Amygdala (tissue), 56 donors: ENCODE results near the gene GJC2.

Experiments used
- DNase-seq, 56 donors: peaks; one replicate each; lab custom pipeline; 2025; lab: John Stamatoyannopoulos, UW

Gene GJC2

GRCh38 chr1:228155596-228156514 lies 6.1 kb downstream of the GJC2 start:
- DNase-seq: no peak

- no peak for DNase-seq
Observed at GRCh38 chr1:228156515-228156881, 6.8 kb downstream of the GJC2 start.

DNA sequence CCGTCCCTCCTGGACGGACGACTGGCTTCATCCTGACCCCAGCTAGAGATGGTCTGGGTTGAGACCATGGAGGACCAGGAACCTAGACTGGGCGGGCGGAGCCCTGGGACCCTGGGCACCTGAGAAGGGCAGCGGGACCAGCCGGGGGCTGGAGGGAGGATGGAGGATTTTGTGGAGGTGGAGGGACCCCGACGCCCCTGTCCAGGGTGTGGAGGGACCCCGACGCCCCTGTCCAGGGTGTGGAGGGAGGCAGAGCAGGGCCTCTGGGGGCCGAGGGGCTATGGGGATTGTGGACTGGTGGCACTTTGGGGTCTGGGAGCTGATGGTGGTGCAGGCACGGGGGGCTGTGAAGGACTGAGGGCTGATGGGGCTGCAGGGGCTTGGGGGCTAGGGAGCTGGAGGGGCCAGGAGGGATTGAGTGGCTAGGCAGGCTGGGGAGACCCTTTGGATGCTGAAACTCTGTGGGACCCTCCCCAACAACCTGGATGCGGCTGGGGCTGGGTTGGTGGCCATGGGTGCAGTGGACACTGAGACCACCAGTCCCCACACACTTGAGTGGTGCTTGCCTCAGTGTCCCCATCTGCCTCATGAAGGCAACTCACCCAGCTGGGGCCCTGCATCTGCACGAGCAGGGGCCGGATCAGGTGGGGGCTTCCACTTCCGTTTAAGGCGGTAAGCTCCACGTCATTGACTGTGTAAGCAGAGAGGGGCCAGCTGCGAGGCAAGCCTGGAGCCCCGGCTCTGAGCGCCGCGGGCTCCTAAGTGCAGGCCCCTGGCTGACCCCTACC lies 7.4 kb downstream of the GJC2 start:
- no peak for DNase-seq

GRCh38 chr1:228157729-228158126 lies 8.0 kb downstream of the GJC2 start:
- DNase-seq: no peak

DNA sequence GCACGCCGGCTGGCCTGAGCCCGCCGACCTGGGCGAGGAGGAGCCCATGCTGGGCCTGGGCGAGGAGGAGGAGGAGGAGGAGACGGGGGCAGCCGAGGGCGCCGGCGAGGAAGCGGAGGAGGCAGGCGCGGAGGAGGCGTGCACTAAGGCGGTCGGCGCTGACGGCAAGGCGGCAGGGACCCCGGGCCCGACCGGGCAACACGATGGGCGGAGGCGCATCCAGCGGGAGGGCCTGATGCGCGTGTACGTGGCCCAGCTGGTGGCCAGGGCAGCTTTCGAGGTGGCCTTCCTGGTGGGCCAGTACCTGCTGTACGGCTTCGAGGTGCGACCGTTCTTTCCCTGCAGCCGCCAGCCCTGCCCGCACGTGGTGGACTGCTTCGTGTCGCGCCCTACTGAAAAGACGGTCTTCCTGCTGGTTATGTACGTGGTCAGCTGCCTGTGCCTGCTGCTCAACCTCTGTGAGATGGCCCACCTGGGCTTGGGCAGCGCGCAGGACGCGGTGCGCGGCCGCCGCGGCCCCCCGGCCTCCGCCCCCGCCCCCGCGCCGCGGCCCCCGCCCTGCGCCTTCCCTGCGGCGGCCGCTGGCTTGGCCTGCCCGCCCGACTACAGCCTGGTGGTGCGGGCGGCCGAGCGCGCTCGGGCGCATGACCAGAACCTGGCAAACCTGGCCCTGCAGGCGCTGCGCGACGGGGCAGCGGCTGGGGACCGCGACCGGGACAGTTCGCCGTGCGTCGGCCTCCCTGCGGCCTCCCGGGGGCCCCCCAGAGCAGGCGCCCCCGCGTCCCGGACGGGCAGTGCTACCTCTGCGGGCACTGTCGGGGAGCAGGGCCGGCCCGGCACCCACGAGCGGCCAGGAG lies 8.6 kb downstream of the GJC2 start:
- no peak for DNase-seq

DNA sequence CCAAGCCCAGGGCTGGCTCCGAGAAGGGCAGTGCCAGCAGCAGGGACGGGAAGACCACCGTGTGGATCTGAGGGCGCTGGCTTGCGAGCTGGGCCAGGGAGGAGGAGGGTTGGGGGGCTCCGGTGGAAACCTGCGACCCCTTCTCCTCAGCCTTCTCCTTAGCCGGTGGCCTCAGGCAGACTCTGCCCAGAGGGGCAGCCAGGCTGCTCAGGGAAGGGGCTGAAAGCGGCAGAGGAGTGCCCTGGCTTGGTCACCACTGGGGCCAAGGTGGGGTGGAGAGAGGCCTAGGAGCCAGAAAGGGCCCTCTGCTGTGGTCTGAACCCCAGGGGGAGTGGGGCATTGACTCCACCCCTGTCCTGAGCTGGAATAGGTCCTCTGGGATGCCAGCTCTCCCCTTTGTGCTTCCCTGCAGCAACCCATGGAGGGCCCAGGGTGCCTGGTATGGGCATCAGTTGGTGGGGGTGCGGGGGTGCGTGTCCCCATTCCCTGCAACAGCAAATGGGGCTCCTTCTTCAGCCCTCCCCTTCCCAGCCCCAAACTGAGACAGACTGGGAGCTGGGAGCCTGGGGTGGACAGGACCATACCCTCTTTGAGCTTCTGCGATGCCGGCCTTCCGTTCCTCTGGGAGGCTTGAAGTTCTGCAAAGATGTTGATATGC lies 9.4 kb downstream of the GJC2 start:
- no peak for DNase-seq

- DNase-seq: no peak
Observed at GRCh38 chr1:228160201-228160761, 10.6 kb downstream of the GJC2 start.

DNA sequence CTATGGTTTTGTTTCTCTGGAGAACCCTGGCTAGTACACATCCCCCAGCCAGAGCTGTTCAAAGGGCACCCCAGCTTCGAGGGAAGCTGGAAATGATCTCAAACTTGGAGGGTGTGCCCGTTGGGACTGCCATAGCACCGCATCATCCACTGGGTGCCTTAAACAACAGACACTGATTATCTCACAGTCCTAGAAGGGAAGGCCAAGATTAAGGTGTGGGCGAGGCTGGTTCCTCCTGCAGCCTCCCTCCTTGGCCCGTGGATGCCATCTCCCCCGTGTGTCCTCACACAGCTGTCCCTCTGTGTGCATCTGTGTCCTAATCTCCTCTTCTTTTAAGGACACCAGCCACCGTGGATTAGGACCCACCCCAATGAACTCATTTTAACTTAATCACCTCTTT lies 11.6 kb downstream of the GJC2 start:
- DNase-seq: no peak

- no peak for DNase-seq
Observed at GRCh38 chr1:228161866-228162265, 12.1 kb downstream of the GJC2 start.

DNA sequence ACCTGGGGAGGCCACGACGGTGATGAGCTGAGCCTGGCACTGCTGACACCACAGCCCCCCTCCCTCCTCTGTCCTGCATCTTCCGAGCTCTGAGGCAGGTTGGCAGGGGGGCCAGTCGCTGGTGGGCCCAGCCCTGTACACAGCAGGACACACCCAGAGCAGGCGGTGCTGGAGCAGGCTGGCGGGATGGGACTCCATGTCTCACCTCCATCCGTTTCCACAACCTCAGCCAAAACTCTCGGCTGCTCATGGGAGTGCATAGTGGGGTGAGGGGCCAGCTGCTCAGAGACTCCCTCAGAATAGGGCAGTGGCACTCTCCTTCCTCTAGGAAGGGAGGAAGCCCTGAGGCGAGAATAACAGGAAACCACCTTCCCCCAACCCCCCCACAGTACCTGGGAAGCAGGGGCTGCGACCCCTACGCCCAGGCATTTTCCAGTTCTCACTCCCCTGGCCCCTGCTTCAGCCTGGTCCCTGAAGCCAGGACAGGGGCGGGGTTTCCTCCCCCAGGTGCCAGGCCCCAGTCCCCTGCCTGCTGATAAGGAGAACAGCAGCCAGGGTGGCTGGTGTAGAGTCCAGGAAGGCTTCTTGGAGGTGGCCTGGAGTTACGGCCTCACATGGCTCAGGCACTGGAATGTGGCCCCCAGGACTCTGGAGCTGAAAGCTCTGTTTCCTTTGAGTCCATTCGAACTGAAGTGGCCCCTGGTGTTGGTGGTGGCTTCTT lies 12.7 kb downstream of the GJC2 start:
- no peak for DNase-seq

DNA sequence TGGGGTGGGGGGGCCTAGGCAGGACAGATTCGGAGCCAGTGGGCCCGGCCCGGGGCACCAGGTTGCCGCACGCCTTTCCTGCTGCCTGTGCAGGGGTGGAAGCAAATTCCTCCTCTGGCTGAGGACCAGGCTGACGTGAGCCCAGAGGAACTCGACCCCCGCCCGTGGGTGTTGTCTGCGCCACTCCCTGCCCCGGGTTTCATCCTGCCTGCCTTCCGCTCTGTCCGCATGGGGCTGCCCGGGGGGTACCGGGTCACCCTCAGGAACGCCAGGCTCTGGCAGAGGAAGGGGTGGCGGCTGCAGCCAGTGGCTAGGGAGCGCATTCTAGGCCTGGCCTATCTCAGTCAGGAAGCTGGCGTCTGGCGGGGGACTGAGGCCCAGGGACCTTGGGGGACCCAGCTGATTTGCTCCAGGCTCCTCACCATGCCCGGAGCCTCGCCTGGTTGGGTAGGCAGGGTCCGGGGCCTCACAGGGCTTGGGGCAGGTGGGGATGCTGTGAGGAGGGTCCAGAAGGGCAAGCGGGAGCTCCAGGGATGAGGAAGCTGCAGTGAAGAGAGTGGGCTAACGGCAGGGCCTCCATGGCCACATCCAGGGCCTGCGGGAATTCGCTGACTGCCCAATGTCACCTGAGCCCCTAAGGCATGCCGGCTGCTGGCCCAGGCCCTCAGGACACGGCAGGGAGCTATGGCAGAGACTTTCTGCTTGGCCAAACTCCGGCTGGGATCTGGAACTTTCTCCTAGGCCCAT lies 13.4 kb downstream of the GJC2 start:
- DNase-seq: no peak

GRCh38 chr1:228163776-228164519 lies 14.2 kb downstream of the GJC2 start:
- DNase-seq: no peak

DNA sequence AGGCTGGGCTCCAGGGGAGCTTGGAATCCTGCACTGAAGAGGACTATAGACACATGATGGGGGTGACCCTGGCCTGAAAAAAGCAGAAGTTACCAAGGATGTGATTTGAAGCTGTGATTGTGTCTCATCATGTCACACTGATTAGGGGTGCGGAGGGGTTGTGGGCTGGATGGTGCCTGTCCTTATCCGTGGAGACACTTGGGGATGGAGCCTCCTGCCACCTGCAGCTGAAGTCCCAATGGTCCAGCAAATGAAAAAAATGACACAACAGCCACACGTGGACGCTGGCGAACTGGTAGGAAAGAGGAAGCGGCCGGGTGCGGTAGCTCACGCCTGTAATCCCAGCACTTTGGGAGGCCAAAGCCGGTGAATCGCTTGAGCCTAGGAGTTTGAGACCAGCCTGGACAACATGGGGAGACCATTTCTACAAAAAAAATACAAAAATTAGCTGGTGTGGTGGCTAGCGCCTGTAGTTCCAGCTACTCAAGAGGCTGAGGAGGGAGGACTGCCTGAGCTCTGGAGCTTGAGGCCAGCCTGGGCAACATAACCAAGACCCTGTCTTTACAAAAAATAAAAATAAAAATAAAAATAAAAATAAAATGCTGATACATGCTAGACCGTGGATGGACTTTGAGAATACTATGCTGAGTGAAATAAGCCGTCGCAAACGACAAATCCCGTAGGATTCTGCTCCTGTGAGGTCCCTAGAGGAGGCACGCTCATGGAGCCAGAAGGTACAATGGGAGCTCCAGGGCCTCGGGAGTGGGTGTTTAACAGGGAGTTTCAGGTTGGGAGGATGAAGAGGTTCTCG lies 15.0 kb downstream of the GJC2 start:
- no peak for DNase-seq

DNA sequence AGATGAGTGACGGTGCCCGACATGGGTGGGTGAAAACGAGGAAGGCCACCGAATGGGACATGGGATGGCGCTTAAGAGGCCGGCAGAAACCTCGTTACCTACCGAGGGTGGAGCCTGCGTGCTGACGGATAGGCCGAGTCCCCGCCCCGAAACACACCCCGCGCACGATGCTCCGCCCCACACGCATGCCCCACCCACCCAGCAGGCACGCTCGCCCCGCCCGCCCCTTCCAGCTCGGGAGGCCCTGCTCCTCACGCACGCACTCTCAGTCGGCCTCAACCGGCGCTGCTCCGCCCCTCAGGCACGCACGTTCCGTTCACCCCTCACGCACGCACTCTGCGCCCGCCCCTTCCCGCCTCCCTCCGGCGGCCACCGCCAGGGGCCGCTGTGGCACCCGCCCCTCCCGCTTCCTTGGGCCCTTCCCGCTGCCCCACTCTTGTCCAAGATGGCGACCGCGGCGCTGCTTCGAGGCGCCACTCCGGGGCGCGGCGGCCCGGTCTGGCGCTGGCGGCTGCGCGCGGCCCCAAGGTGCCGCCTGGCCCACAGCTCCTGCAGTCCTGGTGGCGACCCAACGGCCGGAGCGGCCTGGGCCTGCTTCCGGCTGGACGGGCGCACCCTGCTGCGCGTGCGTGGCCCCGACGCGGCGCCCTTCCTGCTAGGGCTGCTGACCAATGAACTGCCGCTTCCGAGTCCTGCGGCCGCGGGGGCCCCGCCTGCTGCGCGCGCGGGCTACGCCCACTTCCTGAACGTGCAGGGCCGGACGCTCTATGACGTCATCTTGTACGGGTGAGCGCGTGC lies 15.8 kb downstream of the GJC2 start, which contains the start of gene IBA57:
Gene IBA57, plus strand, starts transcription at position 433 of the 798 bp plus-strand sequence. Its CDS starts 13 bp downstream, at position 446.
- DNase-seq: peak; percentile 85 to 100 (median 98)

DNA sequence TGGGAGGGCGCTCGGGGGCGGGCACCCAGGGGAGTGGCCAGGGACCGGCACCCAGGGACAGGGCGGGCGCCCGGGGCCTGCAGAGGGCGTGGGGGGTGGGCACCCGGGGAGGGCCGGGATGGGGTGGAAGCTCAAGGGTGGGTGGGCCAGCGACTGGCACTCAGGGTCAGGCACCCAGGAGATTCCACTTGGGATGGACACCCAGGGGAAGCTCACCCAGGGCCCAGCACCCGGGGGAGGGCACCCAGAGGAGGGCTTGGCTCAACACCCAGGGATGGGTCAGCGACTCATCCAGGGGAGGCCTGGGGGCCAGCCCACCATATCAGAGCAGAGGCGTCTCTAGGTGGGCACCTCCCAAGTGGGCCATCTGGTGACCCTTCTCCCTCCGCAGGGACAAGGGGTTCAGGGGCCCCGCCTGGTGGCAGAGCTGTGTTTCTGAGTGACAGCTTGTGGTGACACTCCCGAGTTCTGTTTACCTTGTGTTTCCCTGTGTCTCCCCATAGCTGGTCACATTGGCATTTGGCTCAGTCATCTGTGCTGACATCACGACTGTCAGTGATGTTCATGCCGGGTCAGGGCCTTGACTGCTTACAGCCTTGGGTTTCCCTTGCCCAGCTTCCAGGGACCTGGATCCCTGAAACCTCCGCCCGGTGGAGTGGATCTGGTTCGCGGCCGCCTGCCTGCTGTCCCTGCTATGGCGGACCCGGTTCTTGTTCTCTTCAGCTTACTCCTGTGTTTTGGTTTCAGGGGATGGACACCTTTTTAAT lies 16.6 kb downstream of the GJC2 start:
- peak in 32 of 56 donors; percentile 39 to 93 (median 67) for DNase-seq
